NCI-H446 treated with DMSO at 0.1 percent for 48 hours (cell line): Measurements from ENCODE around the gene SLC7A5.
"Not testable (repeated sequence)": the region's sequence is repeated elsewhere in the genome, so short reads cannot be mapped to it uniquely, and the experiment has no call there.

Source experiments
- DNase-seq: peaks from one replicate; lab custom pipeline; 2025; lab: John Stamatoyannopoulos, UW

Gene SLC7A5

DNA sequence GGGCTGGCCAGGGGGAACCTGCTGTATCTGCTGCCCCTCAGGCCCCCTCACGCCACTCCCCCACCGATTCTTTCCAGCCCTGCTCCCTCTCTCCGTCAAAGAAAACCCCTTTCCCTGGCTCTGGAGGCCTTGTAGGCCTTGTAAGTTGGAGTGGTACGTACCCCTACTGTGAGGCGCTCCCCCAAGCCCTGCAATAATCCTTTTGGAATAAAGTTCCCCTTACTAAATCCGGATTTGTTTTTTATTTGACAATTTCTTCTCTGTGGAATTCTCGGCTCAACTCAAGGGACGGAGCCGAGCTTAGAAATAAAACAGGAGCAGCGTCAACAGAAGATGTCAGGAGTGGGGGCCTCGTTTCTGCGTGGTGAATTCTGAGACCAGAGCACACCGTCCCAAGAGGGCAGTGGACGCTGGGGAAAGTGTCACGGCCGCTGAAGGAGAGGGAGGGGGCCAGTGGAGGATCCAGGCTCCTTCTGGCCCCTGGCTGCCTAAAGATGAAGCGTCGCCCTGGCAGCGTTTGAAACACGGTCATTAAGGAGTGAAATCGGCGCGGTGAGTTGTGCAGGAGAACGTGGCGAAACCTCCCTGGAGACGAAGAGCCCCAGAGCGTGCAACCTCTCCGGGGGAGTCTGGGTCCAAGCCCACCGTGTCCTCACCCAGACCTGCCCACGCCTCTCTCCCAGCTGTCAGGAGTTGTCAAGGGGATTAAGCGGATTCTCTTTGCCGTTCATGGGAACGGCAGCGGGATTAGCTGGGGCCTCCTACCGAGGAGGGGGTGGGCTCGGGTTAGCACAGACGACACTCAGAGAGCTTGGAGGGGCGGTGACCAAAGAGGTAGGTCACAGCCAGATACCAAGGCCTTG is 47.0 kb downstream of the SLC7A5 start:
- no peak for DNase-seq

DNA sequence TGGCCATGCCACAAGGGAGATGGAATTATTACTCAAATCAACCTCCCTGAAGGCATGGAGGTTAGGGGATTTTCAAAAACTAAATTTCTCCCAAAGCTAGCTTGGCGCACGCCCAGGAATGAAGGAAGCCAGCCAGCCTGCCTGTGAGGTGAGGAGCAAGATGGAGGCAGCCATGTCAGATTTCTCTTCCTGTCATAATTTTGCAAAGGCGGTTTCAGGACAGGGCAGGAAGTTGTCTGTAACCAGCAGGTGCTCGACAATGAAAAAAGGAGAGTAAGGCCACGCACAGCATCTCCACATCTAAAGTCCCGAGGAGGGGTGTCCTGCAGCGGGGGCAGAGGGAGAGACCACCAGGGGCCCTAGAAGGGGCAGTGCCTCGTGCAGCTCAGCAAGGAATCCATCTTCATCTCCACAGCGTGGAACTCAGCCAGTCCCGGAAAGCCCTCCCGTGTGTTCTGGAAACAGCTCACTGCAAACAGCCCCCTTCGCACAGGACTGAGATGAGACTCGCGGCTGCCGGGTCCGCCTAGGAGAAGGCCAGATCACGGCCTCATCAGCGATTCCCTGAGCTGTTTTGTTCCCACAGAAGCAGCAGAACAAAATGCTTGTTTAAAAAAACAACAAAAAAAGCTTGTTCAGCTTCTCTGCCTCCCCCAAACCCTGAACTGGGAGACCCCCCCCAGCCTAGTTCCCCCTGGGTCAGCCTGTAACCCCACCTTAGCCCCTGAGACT is 47.8 kb downstream of the SLC7A5 start:
- no peak for DNase-seq

DNA sequence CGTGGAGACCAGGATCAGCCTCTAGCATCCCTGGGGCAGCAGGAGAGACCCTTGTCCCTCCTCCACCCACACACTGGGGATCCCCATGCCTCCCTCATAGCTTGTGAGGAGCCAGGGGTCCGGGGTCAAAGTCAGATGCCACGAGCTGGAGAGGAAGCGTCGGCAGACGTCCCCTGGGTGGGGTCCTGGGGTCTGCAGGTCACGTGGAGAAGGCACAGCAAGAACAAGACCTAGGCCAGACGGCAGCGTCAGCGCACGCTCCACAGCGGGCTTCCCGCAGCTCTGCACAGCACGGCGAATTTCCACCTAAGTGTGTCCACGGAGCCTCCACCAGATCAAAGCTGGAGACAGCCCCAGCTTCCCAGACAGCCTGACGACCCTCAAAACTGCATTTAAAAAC is 49.3 kb downstream of the SLC7A5 start:
- DNase-seq = no peak

DNA sequence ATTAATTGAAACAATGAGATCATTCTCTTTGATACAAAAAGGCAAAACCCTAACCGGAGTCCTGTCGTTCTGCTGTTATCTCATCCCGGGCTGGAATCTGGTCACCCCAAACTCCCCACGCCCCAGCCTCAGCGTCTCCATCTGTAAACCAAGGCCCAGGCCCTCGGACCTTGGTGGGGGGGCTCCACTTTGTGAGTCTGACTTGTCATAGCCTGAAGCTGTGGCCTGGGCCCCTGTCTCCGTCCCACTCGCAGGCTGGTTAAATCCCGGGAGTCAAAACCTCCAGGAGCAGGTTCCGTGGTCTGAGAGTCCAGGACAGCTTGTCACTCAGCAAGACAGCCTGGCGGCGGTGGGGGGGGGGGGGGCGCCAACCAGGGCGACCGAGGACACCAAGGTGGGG is 50.0 kb downstream of the SLC7A5 start:
- DNase-seq = no peak

DNA sequence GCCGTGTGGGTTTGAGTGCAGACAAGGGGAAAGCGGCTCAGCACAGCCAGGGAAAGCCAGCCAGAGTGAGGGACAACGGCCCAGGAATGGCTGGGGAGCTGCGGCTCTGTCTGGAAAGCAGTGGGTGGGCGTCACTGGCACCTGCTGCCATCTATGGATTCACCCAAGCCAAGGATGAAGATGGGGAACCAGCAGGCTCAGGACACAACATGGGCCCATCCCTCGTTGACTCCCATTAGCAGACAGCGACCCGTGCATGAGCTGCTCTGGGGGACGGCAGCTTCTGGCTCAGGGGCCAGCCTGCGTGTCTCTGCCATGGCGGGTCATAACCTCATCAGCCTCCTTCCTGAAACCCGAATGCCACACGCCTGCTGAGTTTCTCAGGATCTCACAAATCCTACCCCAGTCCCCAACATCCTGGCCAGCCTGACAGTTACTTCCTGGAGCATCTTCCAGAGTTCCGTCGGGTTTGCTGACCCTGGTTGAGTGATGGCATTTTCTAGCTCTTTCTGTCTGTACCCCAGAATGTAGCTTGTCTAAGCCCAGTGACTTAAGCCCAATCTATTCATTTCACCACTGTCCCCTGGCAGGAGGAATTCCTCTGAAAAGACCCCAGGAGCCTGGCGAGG is 50.7 kb downstream of the SLC7A5 start:
- no peak for DNase-seq

DNA sequence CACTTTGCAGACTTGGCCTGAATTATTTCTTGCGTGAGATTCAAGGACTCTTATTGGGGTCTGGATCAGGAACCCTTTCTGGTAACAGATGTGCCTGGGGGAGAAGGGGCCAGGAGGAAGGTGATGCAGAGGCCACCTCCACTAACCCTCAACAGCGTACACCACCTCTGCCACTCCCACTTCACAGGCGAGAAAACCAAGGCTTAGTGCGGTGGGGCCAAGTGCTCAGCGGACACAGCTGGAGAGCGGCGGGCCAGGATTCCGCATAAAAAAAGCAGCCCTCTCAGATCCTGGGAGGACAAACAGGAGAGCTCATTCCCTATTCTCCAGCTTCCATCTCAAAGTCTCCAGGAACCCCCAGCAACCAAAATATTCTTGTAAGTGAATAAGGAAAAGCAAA is 51.4 kb downstream of the SLC7A5 start:
- no peak for DNase-seq

DNA sequence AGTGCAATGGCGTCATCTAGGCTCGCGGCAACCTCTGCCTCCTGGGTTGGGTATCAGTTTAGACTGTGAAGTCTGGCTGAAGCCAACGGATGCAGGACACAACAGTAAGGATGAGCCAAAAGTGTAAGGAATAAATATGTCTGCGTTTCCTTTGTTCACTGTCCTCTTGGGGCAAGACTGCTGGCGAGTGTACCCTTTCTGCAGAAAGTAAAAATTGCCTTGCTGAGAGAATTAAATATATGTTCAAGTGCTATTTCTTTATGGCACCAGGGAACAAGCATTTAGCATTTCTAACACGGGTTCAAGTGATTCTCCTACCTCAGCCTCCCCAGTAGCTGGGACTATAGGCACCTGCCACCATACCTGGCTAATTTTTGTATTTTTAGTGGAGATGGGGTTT is 51.9 kb downstream of the SLC7A5 start:
- not testable (repeated sequence) for DNase-seq

DNA sequence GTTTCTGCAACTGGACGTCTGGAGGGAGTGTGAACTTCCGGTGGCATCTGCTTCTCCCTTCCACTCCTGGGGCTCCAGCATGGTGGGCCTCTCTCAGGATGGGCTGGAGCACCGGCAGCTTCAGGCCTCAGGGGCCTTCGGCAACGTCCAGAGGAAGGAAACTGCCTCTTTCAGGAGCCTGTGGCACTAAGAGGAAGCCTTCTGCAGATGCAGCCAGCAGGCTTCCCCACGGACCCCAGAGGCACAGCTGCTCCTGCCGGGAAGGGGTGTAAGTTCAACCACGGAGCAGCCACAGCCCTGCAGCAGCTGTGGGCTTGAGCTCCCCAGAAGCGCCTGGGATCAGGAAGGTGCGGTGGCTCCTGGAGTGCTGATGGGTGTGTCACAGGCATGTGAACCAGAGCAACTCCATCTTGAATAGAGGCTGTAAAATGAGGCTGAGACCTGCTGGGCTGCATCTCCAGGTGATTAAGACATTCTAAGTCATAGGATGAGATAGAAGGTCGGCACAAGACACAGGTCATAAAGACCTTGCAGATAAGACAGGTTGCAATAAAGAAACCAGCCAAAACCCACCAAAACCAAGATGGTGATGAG is 52.7 kb downstream of the SLC7A5 start:
- no peak for DNase-seq

DNA sequence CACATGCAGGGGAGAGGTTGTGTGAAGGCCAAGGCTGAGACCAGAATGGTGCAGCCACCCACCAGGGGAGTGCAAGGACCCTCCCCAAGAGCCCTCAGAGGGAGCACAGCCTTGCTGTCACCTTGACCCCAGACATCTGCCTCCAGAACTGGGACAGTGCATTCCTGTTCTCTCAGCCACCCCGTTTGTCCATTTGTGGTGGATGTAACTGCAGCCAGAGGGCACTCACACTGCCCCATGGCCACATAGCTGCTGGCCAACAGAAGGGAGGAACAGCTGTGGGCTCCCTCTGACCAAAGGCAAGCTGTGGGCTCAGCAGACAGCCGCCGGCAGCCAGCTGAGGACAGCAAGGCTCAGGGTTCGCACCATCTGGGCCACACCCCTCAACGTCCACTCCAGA is 53.7 kb downstream of the SLC7A5 start:
- no peak for DNase-seq

DNA sequence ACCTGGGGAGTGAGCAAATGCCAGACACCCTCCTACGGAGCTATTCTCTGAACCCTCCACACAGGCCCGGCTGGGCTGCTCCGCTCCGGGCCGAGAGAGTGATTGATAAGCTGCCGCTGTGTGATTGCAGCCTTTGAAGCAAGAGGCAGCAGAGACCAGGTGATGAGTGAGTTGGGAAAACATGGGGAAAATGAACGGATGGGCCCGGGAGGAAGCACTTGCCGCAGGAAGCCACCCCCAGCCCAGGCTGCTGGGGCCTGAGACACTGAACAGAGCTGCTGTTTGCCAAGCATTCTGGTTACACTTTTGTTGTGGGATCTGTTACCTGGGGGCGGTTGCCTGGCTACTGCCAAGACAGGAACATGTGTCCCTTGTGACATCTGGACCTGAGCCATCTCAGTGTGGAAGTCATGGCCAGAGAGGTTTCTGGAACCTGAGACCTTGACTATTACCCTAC is 57.1 kb downstream of the SLC7A5 start:
- DNase-seq = no peak

DNA sequence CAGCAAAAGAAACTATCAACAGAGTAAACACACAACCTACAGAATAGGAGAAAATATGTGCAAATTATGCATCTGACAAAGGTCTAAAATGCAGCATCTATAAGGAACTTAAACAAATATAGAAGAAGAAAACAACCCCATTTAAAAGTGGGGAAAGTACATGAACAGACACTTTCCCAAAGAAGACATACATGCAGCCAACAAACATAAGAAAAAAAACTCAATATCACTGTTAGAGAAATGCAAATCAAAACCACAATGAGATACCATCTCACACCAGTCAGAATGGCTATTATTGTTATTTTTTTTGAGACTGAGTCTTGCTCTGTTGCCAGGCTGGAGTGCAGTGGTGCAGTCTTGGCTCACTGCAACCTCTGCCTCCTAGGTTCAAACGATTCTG is 57.9 kb downstream of the SLC7A5 start:
- not testable (repeated sequence) for DNase-seq

DNA sequence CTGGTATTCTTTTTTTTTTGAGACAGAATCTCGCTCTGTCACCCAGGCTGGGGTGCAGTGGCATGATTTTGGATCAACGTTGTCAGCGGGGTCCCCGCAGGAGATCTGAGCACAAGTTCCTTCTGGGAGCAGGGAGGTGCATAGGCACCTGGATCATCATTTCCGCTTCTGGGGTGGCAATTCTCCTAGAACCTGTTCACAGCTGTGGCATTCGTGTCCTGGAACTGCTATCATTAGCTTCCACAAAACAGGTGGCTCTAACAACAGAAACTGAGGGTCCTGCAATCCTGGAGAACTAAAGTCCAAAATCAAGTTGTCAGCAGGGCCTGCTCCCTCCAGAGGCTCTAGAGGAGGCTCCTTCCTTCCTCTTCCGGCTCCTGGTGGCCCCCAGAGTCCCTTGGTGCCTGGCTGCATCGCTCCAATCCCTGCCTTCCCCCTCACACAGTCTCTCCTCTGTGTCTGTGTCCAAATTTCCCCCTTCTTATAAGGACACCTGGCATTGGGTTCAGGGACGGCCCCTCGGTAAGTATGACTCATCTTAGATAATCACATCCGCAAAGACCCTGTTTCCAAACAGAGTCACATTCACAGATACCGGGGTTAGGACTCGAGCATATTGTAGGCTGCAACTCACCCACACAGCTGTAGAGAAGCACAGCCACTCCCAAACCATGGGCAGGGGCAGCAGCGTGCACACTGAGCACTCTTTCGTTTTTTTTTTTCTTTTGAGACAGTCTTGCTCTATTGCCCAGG is 60.0 kb downstream of the SLC7A5 start:
- no peak for DNase-seq

DNA sequence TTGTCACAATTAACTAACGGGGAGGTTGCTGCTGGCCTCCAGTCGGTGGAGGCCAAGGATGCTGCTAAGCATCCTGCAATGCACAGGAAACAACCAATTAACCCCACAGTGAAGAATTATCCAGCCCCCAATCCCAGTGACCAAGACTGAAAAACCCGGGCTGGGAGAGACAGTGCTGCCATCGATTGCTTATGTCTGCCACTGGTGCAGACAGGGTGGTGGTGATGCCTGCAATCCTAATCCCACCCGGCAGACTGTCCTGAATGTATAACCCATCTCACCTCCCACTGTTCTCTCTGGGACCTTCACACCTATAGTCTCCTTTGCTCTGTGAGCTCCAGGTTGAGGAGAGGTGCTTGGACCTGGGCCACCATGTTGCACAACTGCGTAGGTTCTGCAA is 61.2 kb downstream of the SLC7A5 start:
- DNase-seq = no peak

DNA sequence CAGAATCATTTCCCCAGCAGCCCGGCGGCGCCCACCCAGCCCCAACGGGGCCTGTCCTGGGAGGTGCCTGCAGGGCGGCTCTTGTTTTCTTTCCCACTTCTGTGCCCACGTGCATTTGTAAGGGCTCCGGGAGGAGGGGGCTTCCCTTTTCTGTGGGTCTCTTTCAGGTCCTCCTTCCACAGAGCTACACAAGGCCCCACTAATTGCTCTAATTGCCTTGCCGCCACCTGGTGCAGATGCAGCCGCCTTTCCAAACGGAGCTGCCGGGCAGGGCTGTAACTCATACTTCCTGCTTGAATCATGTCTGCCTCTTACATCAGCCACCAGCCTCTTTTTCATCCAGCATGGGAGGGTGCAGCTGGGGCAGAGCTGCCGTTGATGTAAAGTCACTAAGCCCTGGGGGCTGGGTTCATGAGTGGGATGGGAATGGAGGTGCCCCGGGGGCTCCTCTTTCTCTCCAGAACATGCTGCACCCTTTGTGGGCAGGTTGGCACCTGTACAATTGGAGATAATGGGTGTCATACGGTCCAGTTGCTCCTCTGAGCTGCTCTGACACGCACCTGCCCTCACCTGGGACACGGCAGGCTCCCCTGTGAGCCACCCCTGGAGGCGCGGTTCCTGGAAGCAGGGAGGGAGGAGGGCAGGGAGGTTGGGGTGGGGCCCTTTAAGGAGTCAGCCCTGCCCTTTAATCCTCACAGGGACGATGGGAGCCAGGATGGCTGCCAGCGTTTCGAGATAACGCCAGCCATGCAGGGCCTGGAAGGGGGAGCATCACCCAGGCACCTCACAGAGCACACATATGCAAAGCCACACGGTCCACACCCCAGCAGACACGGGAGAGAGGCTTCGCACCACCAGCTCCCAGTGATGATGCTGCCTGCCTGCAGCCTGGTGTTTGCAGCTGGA is 62.4 kb downstream of the SLC7A5 start:
- DNase-seq = no peak

DNA sequence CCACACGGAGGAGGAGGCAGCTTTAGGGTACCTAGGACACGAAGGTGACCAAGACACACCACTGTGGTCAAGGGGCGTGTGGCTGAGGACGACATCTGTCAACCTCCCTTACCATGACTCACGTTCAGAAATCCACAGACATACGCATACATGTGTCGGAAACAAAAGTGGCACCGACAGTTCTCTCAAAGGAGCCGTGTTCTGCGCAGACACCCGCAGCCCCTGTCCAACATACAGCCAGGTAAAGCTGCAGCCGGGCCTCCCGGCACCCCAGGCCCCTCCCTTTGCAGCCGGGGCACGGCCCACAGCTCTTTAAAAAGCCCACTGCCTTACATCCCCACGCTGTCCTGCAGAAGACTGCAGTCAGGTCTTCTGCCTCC is 63.1 kb downstream of the SLC7A5 start:
- DNase-seq = no peak

DNA sequence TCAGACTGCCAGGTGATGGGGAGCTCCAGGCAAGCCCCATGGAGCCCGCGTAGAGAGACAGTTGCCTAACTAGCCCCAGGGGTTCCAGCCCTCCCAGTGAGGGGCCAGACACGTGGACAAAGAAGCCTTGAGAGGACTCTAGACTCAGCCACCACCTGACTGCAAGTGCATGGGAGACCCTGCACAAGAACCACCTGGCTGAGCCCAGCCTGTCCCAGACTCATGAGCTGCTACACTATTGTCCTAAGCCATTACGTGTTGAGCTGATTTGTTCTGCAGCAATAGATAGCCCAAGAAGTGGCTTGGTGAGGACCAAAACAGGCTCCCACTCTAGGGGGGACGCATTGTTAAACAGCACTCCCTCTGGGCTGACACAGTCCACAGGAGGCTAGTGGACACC is 65.9 kb downstream of the SLC7A5 start:
- DNase-seq = no peak

DNA sequence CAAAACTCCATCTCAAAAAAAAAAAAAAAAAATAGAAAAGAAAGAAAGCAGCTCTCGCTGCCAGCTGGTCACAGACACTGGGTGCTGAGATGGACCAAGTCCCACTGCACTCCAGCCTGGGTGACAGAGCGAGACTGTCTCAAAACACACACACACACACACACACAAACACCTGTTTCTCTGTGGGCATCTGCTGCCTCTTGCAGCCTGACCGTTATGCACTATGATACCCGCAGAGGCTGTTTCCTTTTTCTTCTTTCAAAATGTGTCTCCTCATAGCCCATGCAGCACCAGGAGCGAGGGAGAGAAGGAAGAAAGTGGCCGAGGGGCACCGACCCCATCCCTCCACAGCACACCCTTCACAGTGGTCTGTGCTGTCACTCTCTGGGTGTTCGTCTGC is 66.6 kb downstream of the SLC7A5 start:
- DNase-seq = no peak

DNA sequence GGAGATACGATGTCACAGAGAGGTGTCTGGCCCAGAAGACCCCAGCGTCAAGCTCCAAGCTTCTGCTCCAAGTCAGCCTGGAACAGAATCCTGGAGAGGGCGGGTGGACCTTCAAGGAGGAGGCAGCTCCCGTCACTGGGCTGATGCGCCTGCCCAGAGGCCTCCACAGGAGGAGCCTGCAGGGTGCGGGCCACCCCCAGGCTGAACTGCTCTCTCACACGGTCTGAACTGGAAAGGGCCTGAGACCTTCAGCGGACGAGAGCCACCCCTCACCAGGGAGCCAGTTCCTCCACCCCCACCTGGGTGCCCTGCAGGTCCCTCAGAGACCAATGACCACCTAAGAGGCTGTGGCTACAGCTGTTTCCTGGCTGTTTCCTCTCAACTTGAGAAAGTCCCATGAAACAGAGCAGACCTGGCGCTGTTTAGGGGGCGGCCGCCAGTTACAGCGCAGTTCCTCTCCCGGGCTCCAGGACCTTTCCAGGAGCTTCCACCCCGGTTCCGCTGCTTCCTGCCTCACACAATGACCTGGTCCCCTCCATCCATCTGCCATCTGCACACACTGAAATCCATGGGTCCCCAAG is 67.5 kb downstream of the SLC7A5 start:
- no peak for DNase-seq

DNA sequence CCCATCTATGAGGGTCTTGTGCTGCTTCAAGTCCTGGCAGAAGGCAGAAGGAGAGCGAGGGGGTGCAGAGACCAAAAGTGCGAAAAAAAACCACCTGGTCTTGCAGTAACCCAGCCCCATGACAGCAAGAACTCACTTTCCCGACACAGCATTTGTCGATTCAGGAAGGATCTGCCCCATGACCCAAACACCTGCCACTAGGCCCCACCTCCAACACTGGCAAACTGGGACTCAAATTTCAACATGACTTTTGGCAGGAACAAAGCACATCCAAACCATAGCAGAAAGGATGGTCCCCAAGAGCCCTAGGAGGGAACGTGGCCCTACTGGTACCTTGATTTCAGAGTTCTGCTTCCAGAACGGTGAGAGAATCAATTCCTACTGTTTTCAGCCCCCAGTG is 68.8 kb downstream of the SLC7A5 start:
- DNase-seq = no peak

DNA sequence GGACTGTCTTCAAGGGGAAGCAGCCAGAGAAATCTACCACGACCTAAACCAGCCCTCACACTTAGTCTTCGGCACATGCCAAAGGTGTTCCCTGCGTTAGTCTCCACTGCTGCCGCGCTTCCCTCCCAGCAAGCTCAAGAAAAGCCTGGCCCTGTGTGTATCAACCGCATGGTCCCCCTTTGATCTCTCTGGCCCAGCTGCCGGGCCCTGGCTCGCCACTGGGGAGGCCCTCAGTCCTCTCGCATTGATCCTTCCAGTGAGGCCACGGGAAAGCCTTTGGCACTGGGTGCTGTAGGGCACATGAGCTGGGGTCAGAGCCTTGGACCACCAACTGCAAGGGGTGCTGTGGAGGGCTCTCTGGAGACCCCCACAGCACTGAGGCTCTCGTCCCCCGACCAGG is 74.0 kb downstream of the SLC7A5 start:
- no peak for DNase-seq
